Colonic mucosa (tissue), 4 donors: ENCODE results near the gene BOD1L2. TPM values are rescaled to one million over a fixed set of nuclear protein-coding genes. Genes with fewer than 3 reads are reported as not detected.

Source experiments
- DNase-seq: peaks from one replicate; pipeline ENCODE4 v3.0.0-alpha.2; 2020
- H3K27ac ChIP-seq: fragments of 200-600 bp; one replicate; pipeline ENCODE4 v1.8.0; 2021
- H3K27me3 ChIP-seq: fragments of 200-600 bp; one replicate; pipeline ENCODE4 v1.8.0; 2021
- H3K36me3 ChIP-seq: fragments of 200-600 bp; one replicate; pipeline ENCODE4 v1.8.0; 2021
- H3K4me1 ChIP-seq: fragments of 200-600 bp; one replicate; pipeline ENCODE4 v1.8.0; 2021; ENCODE audit warnings: mild to moderate bottlenecking
- H3K4me3 ChIP-seq: fragments of 200-600 bp; one replicate; pipeline ENCODE4 v1.8.0; 2021
- H3K9ac ChIP-seq, 2 donors: one replicate each; pipeline ENCODE4 v1.7.0; 2013; ENCODE audit warnings: control low read depth in 2 of 2, low read depth in 2 of 2, low read length in 2 of 2
- H3K9me3 ChIP-seq: fragments of 200-600 bp; one replicate; pipeline ENCODE4 v1.8.0; 2021
- CTCF ChIP-seq: fragments of 200-600 bp; IDR thresholded peaks from one replicate; pipeline ENCODE4 v1.8.0; 2022; ENCODE audit warnings: antibody characterized with exemption, mild to moderate bottlenecking
- intact Hi-C: fragments of 100-400 bp; cut with DNase I; formaldehyde crosslinking; loops from one replicate; pipeline ENCODE4 v1.14.1; 2022
- total RNA-seq, 2 donors: library from RNA; stranded (reverse); fragmentation: NEBNext Ultra II Directional in 1 of 2; extraction: Animal tissue kit (Norgen Biotek cat#: 25700) in 1 of 2; gene quantifications; one replicate each; pipeline ENCODE4 v1.2.1, GENCODE V29; 2021
- donor health status: healthy.
- donor health status: DM: no; HTN: no; CAD: no.
- donor health status: DM: no; HTN: no; CAD: no.

Gene BOD1L2
- total RNA-seq = not detected

DNA sequence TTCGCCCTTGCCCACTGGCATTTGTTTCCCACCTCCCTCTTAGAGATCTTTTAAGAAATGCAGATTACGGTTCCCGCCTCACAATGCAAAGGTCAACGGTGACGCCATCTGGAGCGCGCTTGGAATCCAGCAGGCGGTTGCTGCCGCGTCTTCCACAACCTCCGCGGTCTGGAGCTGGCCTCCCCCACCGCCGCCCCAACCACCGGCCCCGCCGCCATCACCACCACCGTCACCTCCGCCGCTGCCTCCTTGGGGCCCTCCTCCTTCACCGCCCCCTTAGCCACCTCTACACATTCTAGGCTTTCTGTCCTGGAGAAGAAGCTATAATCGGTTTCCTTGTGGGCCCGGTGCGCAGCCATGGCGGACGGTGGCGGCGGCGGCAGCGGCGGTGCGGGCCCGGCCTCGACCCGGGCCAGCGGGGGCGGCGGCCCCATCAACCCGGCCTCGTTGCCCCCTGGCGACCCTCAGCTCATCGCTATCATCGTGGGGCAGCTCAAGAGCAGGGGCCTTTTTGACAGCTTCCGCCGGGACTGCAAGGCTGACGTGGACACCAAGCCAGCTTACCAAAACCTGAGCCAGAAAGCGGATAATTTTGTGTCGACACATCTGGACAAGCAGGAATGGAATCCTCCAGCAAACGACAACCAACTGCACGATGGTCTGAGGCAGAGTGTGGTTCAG, at the start of gene BOD1L2:
Gene BOD1L2 (plus strand): TSS at position 132 of the 681 bp plus-strand sequence. CDS start 226 bp downstream, at position 358.
- Histone ChIP-seq H3K9ac (no peak within 1 kb of the TSS), H3K4me1 (no peaks in the 10 kb centered on the region), H3K9me3 (no peaks in the 10 kb centered on the region), H3K27ac (no peak within 1 kb of the TSS), H3K4me3 (no peak within 1 kb of the TSS), H3K27me3 (no peaks in the 10 kb centered on the region), H3K36me3 (no peaks in the 10 kb centered on the region)
- intact Hi-C loops = no loop called here
- no peak for TF ChIP-seq CTCF
- no peak for DNase-seq

DNA sequence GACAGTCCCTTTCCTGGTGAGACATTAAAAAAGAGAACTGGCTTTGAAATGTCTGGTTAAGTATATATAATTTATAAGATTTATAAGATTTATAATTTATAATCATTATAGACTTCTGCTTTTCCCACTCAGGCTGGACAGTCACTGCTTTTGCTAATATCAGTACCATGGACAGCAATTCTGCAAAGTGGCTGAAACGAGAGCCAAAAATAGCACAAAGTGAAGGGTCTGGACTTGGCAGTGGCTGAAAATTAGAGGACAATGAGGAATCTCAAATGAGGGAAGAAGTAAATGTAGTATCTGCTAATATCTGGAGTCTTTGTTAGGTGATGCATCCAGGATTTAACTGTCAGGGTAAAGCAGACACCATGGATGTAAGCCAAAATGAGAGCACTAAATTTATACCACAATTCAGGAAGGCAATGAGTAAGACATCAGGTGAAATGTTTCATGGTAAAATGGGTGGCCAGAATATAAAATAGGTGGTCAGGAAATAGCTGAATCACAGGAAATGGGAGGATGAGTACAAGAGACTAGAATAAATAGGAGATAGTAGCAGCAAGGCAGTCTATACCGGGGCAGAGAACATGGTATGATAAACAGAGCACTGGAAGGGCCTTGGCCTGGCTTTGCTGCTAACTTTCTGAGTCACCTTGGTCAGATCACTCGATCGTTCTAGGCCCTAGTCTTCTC, 39.6 kb upstream of the BOD1L2 start:
- no peak for TF ChIP-seq CTCF
- no peak for DNase-seq
- no peak overlapping the region for H3K9ac ChIP-seq
- intact Hi-C loops = no loop called here
- no peaks in the 10 kb centered on the region for H3K36me3 ChIP-seq
- H3K27ac ChIP-seq = no peak overlapping the region
- no peaks in the 10 kb centered on the region for H3K4me1 ChIP-seq
- H3K9me3 ChIP-seq = no peaks in the 10 kb centered on the region
- no peaks in the 10 kb centered on the region for H3K27me3 ChIP-seq
- H3K4me3 ChIP-seq = no peak overlapping the region

GRCh38 chr18:57110290-57110689, 36.6 kb upstream of the BOD1L2 start:
- Histone ChIP-seq H3K4me3 (no peak overlapping the region), H3K36me3 (no peaks in the 10 kb centered on the region), H3K27me3 (no peaks in the 10 kb centered on the region), H3K9me3 (no peaks in the 10 kb centered on the region), H3K27ac (no peak overlapping the region), H3K9ac (no peak overlapping the region), H3K4me1 (no peaks in the 10 kb centered on the region)
- DNase-seq = no peak
- no peak for TF ChIP-seq CTCF
- intact Hi-C loops = no loop called here

DNA sequence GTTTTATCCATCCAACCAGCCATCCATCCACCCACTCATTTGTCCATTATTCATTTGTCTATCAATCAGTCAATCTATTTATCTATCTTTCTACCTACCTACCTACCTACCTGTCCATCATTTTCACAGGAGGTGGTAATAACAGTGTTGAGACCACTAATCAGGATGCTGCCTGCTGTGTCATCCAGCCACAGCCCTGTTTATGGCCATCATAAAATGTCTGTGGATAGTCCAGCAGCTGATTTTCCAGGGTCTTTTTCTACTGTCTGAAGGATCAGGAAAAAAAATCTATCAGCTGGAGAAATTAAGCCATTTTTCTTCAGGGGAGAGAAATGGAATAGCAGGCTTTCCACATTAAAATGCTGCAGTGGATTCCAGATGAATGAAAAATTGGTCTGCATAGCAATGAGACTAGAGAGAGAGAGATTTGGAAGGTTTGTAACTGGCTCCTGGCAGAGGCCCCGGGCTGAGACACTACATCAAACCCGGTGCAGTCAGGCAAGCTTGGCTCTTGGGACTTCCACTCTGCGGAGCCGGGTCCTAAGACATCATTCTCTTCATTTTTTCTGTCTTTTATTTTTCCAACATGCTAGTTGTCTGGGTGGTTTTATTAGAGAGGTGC, 33.0 kb upstream of the BOD1L2 start:
- DNase-seq = no peak

More for the DNA sequence above, 33.0 kb upstream of the BOD1L2 start:
- Histone ChIP-seq H3K9me3 (no peaks in the 10 kb centered on the region), H3K36me3 (no peaks in the 10 kb centered on the region), H3K4me1 (no peaks in the 10 kb centered on the region), H3K27me3 (no peaks in the 10 kb centered on the region), H3K27ac (no peak overlapping the region), H3K9ac (no peak overlapping the region), H3K4me3 (no peak overlapping the region)
- intact Hi-C loops = no loop called here
- TF ChIP-seq CTCF = no peak
